H54 (cell line): Measurements from ENCODE around the gene MYBPH.

ENCODE experiments used
- DNase-seq: peaks from one replicate; pipeline ENCODE4 v3.0.0; 2011; ENCODE audit warnings: low spot score, mixed read lengths; ENCODE audit not compliant: insufficient read length
- FAIRE-seq: peaks from 3 replicates; lab custom pipeline; 2011; peaks lifted over from hg19 to GRCh38; lab: Jason Lieb, UNC
- POLR2A ChIP-seq: IDR thresholded peaks from 2 replicates; pipeline ENCODE4 v1.6.1; 2011; ENCODE audit warnings: low read depth, mild to moderate bottlenecking, low read length

MYBPH gene

DNA sequence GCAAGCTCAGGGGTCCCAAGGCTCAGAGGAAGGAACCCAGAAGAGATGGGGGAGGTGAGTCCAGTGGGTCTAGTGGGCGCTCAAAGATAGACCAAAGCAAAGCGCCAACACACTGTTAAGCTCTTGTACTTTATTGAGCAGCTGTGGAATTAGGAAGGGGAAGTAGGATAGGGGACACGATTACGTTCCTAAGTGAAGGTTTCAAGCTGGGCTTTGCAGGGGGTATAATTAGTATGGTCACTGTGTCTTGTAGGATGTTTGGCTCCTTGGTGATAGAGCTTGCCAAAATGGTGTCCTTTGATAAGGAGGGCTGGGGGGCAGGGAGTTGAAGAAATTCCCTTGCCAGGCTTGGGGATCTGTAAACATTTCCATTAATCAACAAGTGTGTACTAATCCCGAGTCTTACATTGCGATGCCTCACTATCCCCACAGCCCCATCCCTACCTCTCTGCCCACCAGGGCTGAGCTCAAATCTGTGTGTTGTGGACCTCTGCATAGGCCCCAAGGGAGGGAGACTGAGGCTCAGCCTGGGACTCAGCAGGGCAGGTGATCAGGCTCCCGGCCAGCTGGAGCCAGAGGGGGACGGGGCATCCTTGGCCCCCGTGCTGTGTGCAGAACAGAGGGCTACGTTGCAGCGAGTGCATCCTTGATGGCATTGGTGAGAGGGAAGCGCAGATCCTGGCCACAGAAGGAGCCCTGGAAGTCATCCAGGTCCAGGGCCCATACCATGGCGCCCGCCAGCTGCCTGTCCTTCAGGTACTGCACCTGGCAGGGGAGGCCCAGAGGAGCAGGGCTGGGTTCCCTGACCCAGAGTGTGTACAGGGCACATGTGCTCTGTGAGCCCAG, 3.4 kb upstream of the MYBPH start:
- DNase-seq (no peak), FAIRE-seq (no peak)
- no peak for TF ChIP-seq POLR2A

DNA sequence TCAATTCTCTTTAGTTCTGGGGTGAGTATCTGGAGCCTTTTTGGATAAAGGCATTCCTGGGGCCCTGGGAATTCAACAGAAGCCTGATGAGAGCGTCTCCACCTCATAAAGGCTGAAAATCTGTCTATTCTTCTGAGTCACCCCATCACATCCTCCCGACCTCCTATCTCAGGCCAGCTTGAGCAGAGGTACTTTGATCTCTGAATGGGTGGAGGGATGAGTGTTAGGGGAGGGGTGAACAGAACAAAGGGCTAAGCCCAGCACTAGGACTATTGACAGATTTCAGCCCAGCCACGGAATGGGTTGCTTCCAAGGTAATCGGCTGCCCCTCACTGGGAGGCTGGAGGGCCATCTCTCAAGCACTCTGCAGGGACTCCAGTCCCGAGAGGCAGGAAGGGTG, 2.5 kb upstream of the MYBPH start:
- FAIRE-seq (no peak), DNase-seq (peak; percentile 53)
- no peak for TF ChIP-seq POLR2A

DNA sequence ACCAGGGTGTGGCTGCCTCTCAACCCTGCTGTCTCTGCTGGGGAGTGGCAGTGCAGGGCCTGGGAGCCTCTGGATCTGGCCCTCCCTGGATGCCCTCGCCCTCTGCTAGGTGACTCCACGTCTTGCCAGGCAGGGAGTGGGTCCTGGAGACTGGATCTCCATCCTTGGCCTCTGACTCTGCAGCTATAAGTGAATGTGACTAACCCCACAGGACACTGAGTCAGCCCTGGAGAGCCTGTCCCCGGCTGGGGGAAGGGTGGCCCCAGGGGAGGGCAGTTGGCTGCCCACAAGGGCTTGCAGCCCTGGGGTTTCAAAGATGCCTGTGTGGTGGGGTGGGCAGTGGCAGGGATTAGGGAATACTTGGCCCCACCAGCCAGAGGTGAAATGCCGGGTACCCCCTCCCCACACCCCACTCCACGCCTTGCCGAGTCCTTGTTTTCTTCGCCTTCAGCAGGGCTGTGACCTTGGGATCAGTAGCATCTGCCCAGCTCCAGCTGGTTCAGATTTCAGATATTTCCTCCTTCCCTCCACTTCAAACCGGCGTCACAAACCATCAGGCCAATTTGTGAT, 1.9 kb upstream of the MYBPH start:
- peak; percentile 91 for DNase-seq
- no peak for FAIRE-seq
- TF ChIP-seq POLR2A: peak; percentile 36; the same call in 1 of the 2 replicates

DNA sequence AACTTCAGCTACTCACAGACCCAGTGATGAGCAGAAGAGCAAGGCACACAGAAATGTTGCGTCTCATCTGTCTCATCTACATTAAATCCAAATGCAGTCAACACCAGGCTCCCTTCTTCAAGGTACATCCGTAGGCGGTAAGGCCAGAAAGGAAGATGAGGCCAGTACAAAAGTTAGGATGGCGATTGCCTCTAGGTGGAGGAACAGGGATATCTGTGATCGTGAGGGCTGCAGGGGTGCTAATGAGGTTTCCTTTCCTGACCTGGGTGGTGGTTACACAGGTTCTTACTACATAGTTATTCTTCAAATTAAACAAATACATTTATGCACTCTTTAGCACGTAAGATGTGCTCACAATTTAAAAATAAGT, 1.4 kb upstream of the MYBPH start:
- FAIRE-seq (no peak), DNase-seq (no peak)
- no peak for TF ChIP-seq POLR2A

DNA sequence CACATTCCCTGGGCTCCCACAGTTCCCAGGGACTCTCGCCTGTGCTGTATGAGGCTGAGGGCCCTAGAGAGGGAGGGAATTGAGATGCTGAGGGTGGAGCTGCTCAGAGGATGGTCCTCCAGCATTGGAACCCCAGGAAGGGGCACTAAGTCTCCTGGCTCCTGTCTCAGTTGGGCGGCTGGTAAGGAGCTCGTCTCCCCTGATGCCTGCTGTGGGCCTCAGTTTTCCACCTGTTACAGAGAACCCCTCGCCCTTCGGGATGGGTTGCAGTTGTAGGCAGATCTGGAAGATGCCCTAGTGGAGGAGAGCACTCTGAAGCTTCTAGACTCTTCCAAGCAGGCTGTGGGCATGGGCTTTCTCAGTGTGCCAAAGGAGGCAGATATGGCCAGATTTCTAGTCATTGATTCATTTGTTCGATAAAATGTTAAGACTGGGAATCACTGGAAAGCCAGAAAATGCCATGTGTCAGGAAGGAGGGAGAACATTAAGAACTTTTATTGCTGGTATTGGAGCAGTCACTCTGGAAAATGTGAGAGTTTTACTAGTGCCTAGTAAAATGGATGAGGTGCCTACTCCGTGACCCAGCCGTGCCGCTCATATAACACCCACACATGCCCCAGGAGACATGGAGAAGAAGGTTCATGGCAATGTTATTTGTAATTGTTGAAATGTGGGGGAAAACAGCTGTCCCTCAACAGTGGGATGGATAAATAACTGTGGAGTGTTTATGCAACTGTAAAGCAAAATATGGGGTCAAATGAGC, 828 bp upstream of the MYBPH start:
- TF ChIP-seq POLR2A: no peak
- FAIRE-seq (no peak), DNase-seq (no peak)

DNA sequence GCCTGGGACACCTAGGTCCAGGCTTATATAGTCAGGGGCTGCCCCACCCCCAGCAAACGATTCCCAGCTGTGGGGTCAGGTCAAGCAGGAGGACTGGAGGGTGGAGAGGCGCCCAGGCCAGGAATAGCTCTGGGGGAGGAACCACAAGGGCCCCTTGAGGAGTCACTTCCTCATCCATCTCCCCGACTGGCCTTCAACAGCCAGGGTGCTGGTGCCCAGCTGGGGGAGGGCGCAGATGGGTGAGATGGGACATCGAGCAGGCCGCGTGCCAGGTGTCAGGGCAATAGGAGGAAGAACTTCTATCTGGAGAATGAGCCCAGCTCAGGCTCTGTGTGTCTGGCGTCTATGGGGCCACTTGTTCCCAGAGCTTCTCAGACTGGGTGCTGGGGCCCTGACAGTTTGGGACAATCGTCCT, 208 bp upstream of the MYBPH start:
- DNase-seq: no peak
- no peak for FAIRE-seq

DNA sequence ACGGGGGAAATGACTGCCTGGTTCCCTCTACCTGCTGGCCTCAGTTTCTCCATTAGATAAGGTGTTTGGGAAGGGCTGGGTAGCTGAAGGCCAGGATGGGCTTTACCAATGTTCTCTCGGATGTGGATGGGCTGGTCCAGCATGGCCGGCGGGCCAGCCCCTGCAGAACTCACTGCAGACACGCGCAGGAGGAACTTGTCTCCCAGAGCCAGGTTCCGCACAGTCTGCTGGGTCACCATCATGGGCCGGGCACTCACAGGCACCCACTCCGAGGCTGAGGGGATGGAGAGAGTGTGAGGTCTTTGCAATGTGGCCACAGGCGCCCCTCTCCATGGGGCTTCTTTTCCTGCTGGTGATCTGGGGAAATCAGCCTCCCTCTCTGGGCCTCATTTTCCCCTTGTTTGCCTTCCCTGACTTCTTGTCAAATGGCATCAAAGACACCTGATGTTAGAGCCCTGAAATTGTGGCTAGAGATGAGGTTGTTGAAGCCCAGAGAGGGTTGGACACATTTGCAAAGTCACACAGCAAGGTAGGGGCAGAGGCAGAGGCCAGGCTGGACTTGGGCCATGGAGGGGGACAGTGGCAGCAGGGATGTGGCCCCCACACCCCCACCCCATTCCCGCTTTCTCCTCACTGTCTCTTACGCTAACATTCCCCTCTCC, 1.2 kb downstream of the MYBPH start:
- no peak for TF ChIP-seq POLR2A
- DNase-seq (no peak), FAIRE-seq (no peak)

More for the DNA sequence above, 208 bp upstream of the MYBPH start:
- TF ChIP-seq POLR2A: no peak

DNA sequence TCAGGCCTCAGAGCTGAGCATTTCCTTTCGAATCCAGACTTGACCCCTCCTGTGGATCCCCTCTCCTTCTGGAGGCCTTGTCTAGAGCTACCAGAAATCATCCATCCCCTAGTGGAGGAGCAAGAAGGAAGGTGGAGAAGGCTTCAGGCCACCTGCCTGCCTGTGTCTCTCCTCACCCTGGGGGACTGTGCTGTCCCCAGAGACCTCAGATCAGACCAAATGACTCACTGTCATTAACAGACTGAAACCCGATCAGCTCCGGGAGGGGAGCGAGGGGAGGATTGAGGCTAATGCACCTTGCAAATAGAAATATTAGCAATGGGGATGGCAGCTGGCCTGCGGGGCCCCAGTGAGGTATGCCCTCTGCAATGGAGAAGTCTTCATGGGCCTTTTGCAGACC, 2.1 kb downstream of the MYBPH start:
- DNase-seq (no peak), FAIRE-seq (no peak)
- TF ChIP-seq POLR2A: no peak

DNA sequence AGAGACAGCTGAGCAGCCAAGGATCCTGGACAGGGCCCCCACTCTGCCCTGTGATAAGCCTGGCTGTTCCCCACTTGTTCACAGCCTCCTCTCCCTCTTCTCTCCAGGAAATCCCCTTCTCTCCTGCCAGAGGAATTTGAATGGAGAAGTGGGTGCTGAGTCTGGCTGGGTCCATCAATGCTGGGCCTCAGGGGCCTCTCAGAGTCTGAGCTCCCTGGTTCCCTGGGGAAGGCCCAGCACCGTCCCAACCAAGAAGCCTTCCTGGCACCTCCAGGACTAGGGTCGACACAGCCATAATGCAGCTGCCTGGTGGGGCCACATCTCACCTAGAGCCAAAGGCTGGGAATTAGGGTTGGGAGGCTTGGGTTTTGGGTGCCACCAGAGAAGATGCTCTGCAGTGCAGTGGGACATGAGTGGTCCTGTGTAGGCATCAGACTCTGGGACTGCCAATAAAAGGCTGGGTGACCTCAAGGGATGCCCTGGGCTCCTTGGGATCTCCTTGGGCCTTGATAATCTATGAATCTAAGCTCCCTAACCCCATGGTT, 2.5 kb downstream of the MYBPH start:
- TF ChIP-seq POLR2A: no peak
- FAIRE-seq (no peak), DNase-seq (no peak)

DNA sequence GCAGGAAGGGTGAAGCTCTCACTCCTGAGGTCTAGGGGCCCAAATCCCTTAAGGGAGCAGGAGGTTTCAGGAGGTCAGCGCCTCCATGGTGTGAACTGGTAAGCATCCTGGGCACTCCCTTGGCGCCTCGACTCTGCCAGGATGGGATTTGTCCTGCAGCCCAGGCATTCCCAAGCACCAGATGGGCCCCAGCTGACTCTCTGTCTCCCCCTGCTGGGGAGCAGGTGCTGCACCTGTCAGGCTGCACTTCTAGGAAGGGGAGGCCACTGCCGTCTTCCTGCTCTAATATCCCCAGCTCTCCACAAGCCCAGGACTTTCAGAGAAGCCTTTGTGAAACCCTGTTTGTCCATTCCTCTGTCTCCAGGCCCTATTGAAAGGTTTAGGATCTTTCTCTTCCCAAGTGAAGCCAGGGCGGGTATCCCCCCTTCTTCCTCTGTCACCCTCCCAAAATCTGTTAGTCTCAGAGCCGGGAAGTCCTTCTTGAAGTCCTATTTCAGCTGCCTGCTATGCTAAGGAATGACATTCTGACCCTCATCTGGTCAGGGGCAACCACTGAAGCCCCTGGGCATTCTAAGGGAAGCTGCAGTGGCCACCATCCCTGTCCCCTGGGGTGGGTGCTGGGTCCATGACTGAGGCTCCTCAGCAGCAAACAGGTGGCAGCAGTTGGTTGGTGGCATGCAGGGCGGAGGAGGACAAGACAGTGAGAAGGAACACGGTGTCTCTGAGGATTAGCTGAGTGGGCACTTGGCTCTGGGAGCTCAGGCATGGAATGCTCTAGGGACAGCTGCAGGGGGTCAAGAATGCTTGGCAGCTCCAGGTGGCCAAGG, 3.2 kb downstream of the MYBPH start:
- no peak for FAIRE-seq
- no peak for TF ChIP-seq POLR2A

DNA sequence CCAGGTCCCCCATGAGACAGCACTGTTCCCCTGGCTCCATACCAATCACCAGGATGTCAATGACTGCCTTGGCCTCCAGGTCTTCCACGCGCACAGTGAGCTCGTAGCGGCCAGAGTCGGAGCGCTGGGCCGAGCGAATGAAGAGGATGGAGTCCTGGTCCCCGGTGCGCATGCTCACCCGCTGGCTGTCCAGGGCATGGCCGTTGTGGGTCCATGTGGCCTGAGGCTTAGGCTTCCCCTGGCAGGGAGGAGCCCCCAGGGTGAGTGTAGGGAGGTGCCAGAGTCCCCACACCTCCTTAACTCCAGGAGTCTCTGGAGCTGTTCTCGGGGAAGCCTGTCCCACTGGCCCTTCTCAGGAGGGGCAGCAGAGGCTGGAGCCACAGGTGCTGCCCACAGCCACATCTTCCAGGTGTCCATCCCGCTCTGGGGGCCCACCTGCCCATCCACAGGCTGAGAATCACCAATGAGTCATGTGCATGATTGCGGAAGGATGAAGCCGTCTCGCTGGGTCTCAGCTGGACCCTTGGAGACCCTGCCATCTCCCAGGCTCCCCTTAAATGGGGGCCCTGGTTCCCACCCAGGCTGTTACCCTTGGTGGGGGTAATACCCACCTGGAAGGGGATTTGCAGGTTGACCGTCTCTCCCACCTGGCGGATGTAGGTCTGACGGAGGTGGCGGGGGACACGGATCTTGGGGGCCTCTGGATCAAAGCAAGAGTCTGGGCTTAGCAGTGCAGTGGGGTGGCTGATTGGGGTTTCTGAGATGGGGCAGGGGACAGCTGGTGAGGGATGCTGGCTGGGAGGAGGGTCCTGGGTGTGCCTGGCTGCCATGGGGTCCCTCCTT, 4.1 kb downstream of the MYBPH start:
- no peak for FAIRE-seq
- DNase-seq: no peak
- no peak for TF ChIP-seq POLR2A

More for the DNA sequence above, 3.2 kb downstream of the MYBPH start:
- peak; percentile 84 for DNase-seq
